GM21515 (cell line): ENCODE measurements around the gene DMRTA1.
A peak's percentile ranks its signal among the peaks of the same experiment; 100 is the strongest.
"Not testable (repeated sequence)": the region's sequence is repeated elsewhere in the genome, so short reads cannot be mapped to it uniquely, and the experiment has no call there.

Experiments
- ATAC-seq: cut with Tn5 transposase; IDR thresholded peaks from one replicate; pipeline ENCODE4 v1.9.1; 2021; ENCODE audit not compliant: unreplicated experiment

DMRTA1 gene

GRCh38 chr9:22457448-22457847, 10.8 kb downstream of the DMRTA1 start:
- ATAC-seq: no peak

DNA sequence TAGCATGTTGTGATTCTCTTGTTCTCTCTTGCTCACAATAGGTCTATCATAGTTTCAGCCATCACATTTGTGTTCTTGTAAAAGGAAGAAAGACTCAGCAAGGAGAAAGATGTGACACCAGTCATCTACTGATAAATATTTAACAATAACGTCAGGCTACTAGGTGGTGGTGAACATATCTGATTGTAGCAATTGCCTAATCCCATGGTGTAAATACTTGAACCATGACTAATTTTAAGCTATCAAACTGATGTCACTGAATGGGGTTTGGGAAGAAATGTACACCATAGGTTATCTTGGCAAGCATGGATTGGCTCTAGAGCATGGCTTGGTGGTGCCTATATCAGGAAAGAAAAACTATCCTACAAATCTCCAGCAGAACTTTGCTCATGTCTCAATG, 16.6 kb downstream of the DMRTA1 start:
- ATAC-seq: no peak

DNA sequence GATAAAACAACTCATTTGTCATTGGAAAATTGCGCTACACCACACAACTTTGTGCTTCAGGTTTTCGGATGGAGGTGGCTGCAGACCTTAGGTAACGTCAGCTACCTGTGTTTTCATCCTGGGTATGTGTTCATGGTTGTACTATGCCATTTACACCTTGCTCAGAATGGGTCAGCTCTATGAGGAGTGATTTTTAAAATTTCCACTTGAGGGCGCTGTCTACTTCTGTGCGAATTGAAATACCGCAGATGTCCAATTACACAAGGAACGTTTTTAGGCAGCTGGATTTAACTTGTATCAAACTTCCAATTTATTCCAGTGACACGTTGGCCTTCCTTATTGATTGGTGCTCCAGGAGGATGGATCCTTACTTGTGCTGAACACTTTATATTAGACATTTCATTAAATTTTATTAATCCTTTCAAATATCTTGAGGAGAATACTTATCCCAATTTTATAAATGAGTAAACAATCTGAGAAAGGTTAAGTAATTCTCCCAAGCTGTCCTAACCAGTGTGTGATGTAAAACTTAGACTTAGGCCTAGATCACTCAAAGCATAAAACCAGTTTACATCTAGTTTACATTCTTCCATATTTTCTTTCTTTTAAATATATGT, 23.4 kb downstream of the DMRTA1 start:
- peak; percentile 89 for ATAC-seq

DNA sequence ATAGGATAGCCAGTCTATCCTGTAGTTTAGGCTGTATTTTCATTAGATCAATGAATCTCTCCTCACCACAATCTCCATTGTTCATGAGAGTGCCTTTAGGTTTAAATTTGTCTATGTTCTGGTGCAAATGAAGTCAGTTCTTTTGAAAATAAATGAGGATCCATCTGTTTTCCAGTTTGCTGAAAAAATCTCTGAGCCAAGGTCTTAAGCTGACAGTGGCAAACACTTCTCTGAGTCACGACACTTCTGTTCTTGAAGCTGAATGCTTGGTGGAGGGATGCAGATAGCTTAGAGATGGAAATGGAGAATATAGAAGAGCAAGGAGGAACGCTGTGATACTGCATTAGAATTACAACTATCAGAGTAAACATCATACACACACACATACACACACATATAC, 34.9 kb downstream of the DMRTA1 start:
- no peak for ATAC-seq

DNA sequence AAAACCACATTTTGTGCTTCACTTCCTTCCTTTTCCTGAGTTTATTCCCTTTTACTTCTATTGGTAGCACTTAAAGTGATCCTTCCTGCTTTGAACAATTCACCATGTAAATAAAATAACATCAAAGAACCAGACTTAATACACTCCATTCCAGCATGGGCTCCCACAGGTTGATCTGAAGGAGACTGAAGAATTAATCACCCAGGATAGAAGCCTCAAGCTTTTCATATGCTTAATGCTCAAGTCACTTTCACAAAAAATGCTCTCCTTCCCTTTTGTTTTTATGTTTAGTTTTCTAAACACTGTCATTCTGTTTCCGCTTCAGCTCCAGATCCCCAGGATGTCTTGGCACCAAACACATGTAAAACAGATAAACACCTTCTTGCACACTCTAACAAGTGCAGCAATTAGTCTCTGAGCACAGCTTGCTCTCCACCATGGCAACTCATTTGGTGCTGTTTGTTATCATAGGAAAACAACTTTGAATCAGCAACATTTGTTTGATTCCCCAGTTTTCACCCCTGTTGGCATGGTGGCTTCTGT, 37.0 kb downstream of the DMRTA1 start:
- no peak for ATAC-seq

GRCh38 chr9:22496197-22496596, 49.6 kb downstream of the DMRTA1 start:
- ATAC-seq: not testable (repeated sequence)
